Measurements from ENCODE around the gene SPINDOC.

Gene SPINDOC

GRCh38 chr11:63839508-63840355 lies 26.5 kb downstream of the SPINDOC start:
- Histone ChIP-seq H3K9ac (ENCODE audit: low read depth in 1 of 2, low read length in 2 of 2) (peak overlapping the region; percentile 88 to 93), H3K4me1 (ENCODE audit: control insufficient read depth in 2 of 2, insufficient read depth in 2 of 2, low read length in 2 of 2) (peaks cover 42 to 47% of the 10 kb centered on the region in 2 donors), H3K27ac (ENCODE audit: low read depth in 2 of 2, low read length in 2 of 2) (peak overlapping the region; percentile 84 to 91), H3K27me3 (ENCODE audit: control insufficient read depth in 2 of 2, insufficient read depth in 2 of 2, low read length in 2 of 2) (no peaks in the 10 kb centered on the region), H3K9me3 (ENCODE audit: control insufficient read depth in 2 of 2, low read length in 2 of 2) (no peaks in the 10 kb centered on the region), H3K36me3 (ENCODE audit: control insufficient read depth in 2 of 2, insufficient read depth in 2 of 2, low read length in 2 of 2) (peaks cover 3 to 17% of the 10 kb centered on the region in 2 donors), H3K4me3 (ENCODE audit: low read length in 2 of 2) (peak overlapping the region; percentile 91 to 97)

- peaks cover 3 to 20% of the 10 kb centered on the region in 2 donors for H3K36me3 ChIP-seq (ENCODE audit: control insufficient read depth in 2 of 2, insufficient read depth in 2 of 2, low read length in 2 of 2)
Observed at GRCh38 chr11:63840356-63841060, 27.3 kb downstream of the SPINDOC start.

GRCh38 chr11:63841554-63841953 lies 28.3 kb downstream of the SPINDOC start:
- H3K9me3 ChIP-seq (ENCODE audit: control insufficient read depth in 2 of 2, low read length in 2 of 2), result no peaks in the 10 kb centered on the region
- H3K27me3 ChIP-seq (ENCODE audit: control insufficient read depth in 2 of 2, insufficient read depth in 2 of 2, low read length in 2 of 2), result no peaks in the 10 kb centered on the region
- peak overlapping the region in 1 of 2 donors; percentile 6 for H3K27ac ChIP-seq (ENCODE audit: low read depth in 2 of 2, low read length in 2 of 2)
- peaks cover 42 to 47% of the 10 kb centered on the region in 2 donors for H3K4me1 ChIP-seq (ENCODE audit: control insufficient read depth in 2 of 2, insufficient read depth in 2 of 2, low read length in 2 of 2)
- peaks cover 3 to 20% of the 10 kb centered on the region in 2 donors for H3K36me3 ChIP-seq (ENCODE audit: control insufficient read depth in 2 of 2, insufficient read depth in 2 of 2, low read length in 2 of 2)
- H3K4me3 ChIP-seq (ENCODE audit: low read length in 2 of 2), result peak overlapping the region; percentile 91 to 97
- H3K9ac ChIP-seq (ENCODE audit: low read depth in 1 of 2, low read length in 2 of 2), result peak overlapping the region in 1 of 2 donors; percentile 93

More at GRCh38 chr11:63840356-63841060, 27.3 kb downstream of the SPINDOC start:
- Histone ChIP-seq H3K9ac (ENCODE audit: low read depth in 1 of 2, low read length in 2 of 2) (peak overlapping the region; percentile 88 to 93), H3K27ac (ENCODE audit: low read depth in 2 of 2, low read length in 2 of 2) (peak overlapping the region; percentile 84 to 91), H3K4me3 (ENCODE audit: low read length in 2 of 2) (peak overlapping the region; percentile 91 to 97), H3K9me3 (ENCODE audit: control insufficient read depth in 2 of 2, low read length in 2 of 2) (no peaks in the 10 kb centered on the region), H3K27me3 (ENCODE audit: control insufficient read depth in 2 of 2, insufficient read depth in 2 of 2, low read length in 2 of 2) (no peaks in the 10 kb centered on the region), H3K4me1 (ENCODE audit: control insufficient read depth in 2 of 2, insufficient read depth in 2 of 2, low read length in 2 of 2) (peaks cover 42 to 47% of the 10 kb centered on the region in 2 donors)

GRCh38 chr11:63843041-63843440 lies 29.8 kb downstream of the SPINDOC start:
- Histone ChIP-seq H3K27ac (ENCODE audit: low read depth in 2 of 2, low read length in 2 of 2) (no peak overlapping the region), H3K9ac (ENCODE audit: low read depth in 1 of 2, low read length in 2 of 2) (no peak overlapping the region), H3K36me3 (ENCODE audit: control insufficient read depth in 2 of 2, insufficient read depth in 2 of 2, low read length in 2 of 2) (peaks cover 3 to 20% of the 10 kb centered on the region in 2 donors), H3K4me1 (ENCODE audit: control insufficient read depth in 2 of 2, insufficient read depth in 2 of 2, low read length in 2 of 2) (peaks cover 43 to 44% of the 10 kb centered on the region in 2 donors), H3K27me3 (ENCODE audit: control insufficient read depth in 2 of 2, insufficient read depth in 2 of 2, low read length in 2 of 2) (no peaks in the 10 kb centered on the region), H3K4me3 (ENCODE audit: low read length in 2 of 2) (no peak overlapping the region), H3K9me3 (ENCODE audit: control insufficient read depth in 2 of 2, low read length in 2 of 2) (no peaks in the 10 kb centered on the region)

GRCh38 chr11:63844836-63845235 lies 31.6 kb downstream of the SPINDOC start:
- Histone ChIP-seq H3K36me3 (ENCODE audit: control insufficient read depth in 2 of 2, insufficient read depth in 2 of 2, low read length in 2 of 2) (peaks cover 3 to 20% of the 10 kb centered on the region in 2 donors), H3K9ac (ENCODE audit: low read depth in 1 of 2, low read length in 2 of 2) (no peak overlapping the region), H3K27me3 (ENCODE audit: control insufficient read depth in 2 of 2, insufficient read depth in 2 of 2, low read length in 2 of 2) (no peaks in the 10 kb centered on the region), H3K4me3 (ENCODE audit: low read length in 2 of 2) (no peak overlapping the region), H3K9me3 (ENCODE audit: control insufficient read depth in 2 of 2, low read length in 2 of 2) (no peaks in the 10 kb centered on the region), H3K4me1 (ENCODE audit: control insufficient read depth in 2 of 2, insufficient read depth in 2 of 2, low read length in 2 of 2) (peaks cover 38 to 39% of the 10 kb centered on the region in 2 donors), H3K27ac (ENCODE audit: low read depth in 2 of 2, low read length in 2 of 2) (no peak overlapping the region)

- Histone ChIP-seq H3K9me3 (ENCODE audit: control insufficient read depth in 2 of 2, low read length in 2 of 2) (no peaks in the 10 kb centered on the region), H3K4me3 (ENCODE audit: low read length in 2 of 2) (no peak overlapping the region), H3K4me1 (ENCODE audit: control insufficient read depth in 2 of 2, insufficient read depth in 2 of 2, low read length in 2 of 2) (peaks cover 34 to 35% of the 10 kb centered on the region in 2 donors), H3K9ac (ENCODE audit: low read depth in 1 of 2, low read length in 2 of 2) (no peak overlapping the region), H3K27ac (ENCODE audit: low read depth in 2 of 2, low read length in 2 of 2) (no peak overlapping the region), H3K36me3 (ENCODE audit: control insufficient read depth in 2 of 2, insufficient read depth in 2 of 2, low read length in 2 of 2) (peaks cover 3 to 20% of the 10 kb centered on the region in 2 donors), H3K27me3 (ENCODE audit: control insufficient read depth in 2 of 2, insufficient read depth in 2 of 2, low read length in 2 of 2) (no peaks in the 10 kb centered on the region)
Observed at GRCh38 chr11:63845303-63845702, 32.0 kb downstream of the SPINDOC start.

GRCh38 chr11:63845911-63846310 lies 32.7 kb downstream of the SPINDOC start:
- no peaks in the 10 kb centered on the region for H3K9me3 ChIP-seq (ENCODE audit: control insufficient read depth in 2 of 2, low read length in 2 of 2)
- peaks cover 30 to 31% of the 10 kb centered on the region in 2 donors for H3K4me1 ChIP-seq (ENCODE audit: control insufficient read depth in 2 of 2, insufficient read depth in 2 of 2, low read length in 2 of 2)
- peaks cover 3 to 20% of the 10 kb centered on the region in 2 donors for H3K36me3 ChIP-seq (ENCODE audit: control insufficient read depth in 2 of 2, insufficient read depth in 2 of 2, low read length in 2 of 2)
- no peak overlapping the region for H3K9ac ChIP-seq (ENCODE audit: low read depth in 1 of 2, low read length in 2 of 2)
- H3K27ac ChIP-seq (ENCODE audit: low read depth in 2 of 2, low read length in 2 of 2), result no peak overlapping the region
- H3K4me3 ChIP-seq (ENCODE audit: low read length in 2 of 2), result no peak overlapping the region
- no peaks in the 10 kb centered on the region for H3K27me3 ChIP-seq (ENCODE audit: control insufficient read depth in 2 of 2, insufficient read depth in 2 of 2, low read length in 2 of 2)

GRCh38 chr11:63846897-63847296 lies 33.6 kb downstream of the SPINDOC start:
- H3K4me3 ChIP-seq (ENCODE audit: low read length in 2 of 2), result no peak overlapping the region
- peaks cover 24 to 27% of the 10 kb centered on the region in 2 donors for H3K4me1 ChIP-seq (ENCODE audit: control insufficient read depth in 2 of 2, insufficient read depth in 2 of 2, low read length in 2 of 2)
- H3K27ac ChIP-seq (ENCODE audit: low read depth in 2 of 2, low read length in 2 of 2), result no peak overlapping the region
- no peaks in the 10 kb centered on the region for H3K9me3 ChIP-seq (ENCODE audit: control insufficient read depth in 2 of 2, low read length in 2 of 2)
- H3K36me3 ChIP-seq (ENCODE audit: control insufficient read depth in 2 of 2, insufficient read depth in 2 of 2, low read length in 2 of 2), result peaks cover under 1 to 20% of the 10 kb centered on the region in 2 donors
- no peaks in the 10 kb centered on the region for H3K27me3 ChIP-seq (ENCODE audit: control insufficient read depth in 2 of 2, insufficient read depth in 2 of 2, low read length in 2 of 2)
- H3K9ac ChIP-seq (ENCODE audit: low read depth in 1 of 2, low read length in 2 of 2), result no peak overlapping the region

GRCh38 chr11:63847363-63847762 lies 34.1 kb downstream of the SPINDOC start:
- peak overlapping the region in 1 of 2 donors; percentile 10 for H3K27ac ChIP-seq (ENCODE audit: low read depth in 2 of 2, low read length in 2 of 2)
- no peak overlapping the region for H3K9ac ChIP-seq (ENCODE audit: low read depth in 1 of 2, low read length in 2 of 2)
- no peaks in the 10 kb centered on the region for H3K9me3 ChIP-seq (ENCODE audit: control insufficient read depth in 2 of 2, low read length in 2 of 2)
- peaks cover 21 to 26% of the 10 kb centered on the region in 2 donors for H3K4me1 ChIP-seq (ENCODE audit: control insufficient read depth in 2 of 2, insufficient read depth in 2 of 2, low read length in 2 of 2)
- H3K36me3 ChIP-seq (ENCODE audit: control insufficient read depth in 2 of 2, insufficient read depth in 2 of 2, low read length in 2 of 2), result peaks cover 0 to 20% of the 10 kb centered on the region in 2 donors
- no peak overlapping the region for H3K4me3 ChIP-seq (ENCODE audit: low read length in 2 of 2)
- H3K27me3 ChIP-seq (ENCODE audit: control insufficient read depth in 2 of 2, insufficient read depth in 2 of 2, low read length in 2 of 2), result no peaks in the 10 kb centered on the region

- Histone ChIP-seq H3K4me3 (ENCODE audit: low read length in 2 of 2) (no peak overlapping the region), H3K9ac (ENCODE audit: low read depth in 1 of 2, low read length in 2 of 2) (no peak overlapping the region), H3K9me3 (ENCODE audit: control insufficient read depth in 2 of 2, low read length in 2 of 2) (no peaks in the 10 kb centered on the region), H3K27me3 (ENCODE audit: control insufficient read depth in 2 of 2, insufficient read depth in 2 of 2, low read length in 2 of 2) (no peaks in the 10 kb centered on the region), H3K27ac (ENCODE audit: low read depth in 2 of 2, low read length in 2 of 2) (no peak overlapping the region), H3K4me1 (ENCODE audit: control insufficient read depth in 2 of 2, insufficient read depth in 2 of 2, low read length in 2 of 2) (peaks cover 15 to 19% of the 10 kb centered on the region in 2 donors), H3K36me3 (ENCODE audit: control insufficient read depth in 2 of 2, insufficient read depth in 2 of 2, low read length in 2 of 2) (peaks cover 0 to 5% of the 10 kb centered on the region in 2 donors)
Observed at GRCh38 chr11:63849691-63850090, 36.4 kb downstream of the SPINDOC start.

Data from mucosa of rectum (tissue), 2 donors.